H9 (cell line): Measurements from ENCODE around the gene SERTAD1. TPM values are rescaled to one million over a fixed set of nuclear protein-coding genes. Genes with fewer than 3 reads are reported as not detected.

ENCODE experiments used
- DNase-seq: peaks from one replicate; pipeline ENCODE4 v3.0.0-alpha.2; 2017
- H2AFZ ChIP-seq: one replicate; pipeline ENCODE4 v1.6.1; 2013; ENCODE audit warnings: mild to moderate bottlenecking, low read length, control low read depth, moderate library complexity
- H2AK5ac ChIP-seq: 2 replicates; pipeline ENCODE4 v1.6.1; 2013; ENCODE audit warnings: low read length, control low read depth, mixed read lengths; ENCODE audit not compliant: insufficient read length
- H2BK120ac ChIP-seq: one replicate; pipeline ENCODE4 v1.6.1; 2013; ENCODE audit warnings: low read depth, mild to moderate bottlenecking, low read length, control low read depth, inconsistent platforms; ENCODE audit not compliant: poor library complexity, severe bottlenecking
- H2BK12ac ChIP-seq: 2 replicates; pipeline ENCODE4 v1.6.1; 2013; ENCODE audit warnings: low read length, control low read depth, mixed read lengths, low read depth; ENCODE audit not compliant: insufficient read length
- H2BK15ac ChIP-seq: 2 replicates; pipeline ENCODE4 v1.6.1; 2013; ENCODE audit warnings: low read depth, low read length, control low read depth
- H2BK20ac ChIP-seq: one replicate; pipeline ENCODE4 v1.6.1; 2013; ENCODE audit warnings: low read depth, mild to moderate bottlenecking, low read length, control low read depth, inconsistent platforms; ENCODE audit not compliant: poor library complexity, severe bottlenecking
- H2BK5ac ChIP-seq: 2 replicates; pipeline ENCODE4 v1.6.1; 2013; ENCODE audit warnings: low read length, control low read depth, mixed read lengths; ENCODE audit not compliant: insufficient read length
- H3K14ac ChIP-seq: 2 replicates; pipeline ENCODE4 v1.6.1; 2013; ENCODE audit warnings: low read length, control low read depth; ENCODE audit not compliant: insufficient read depth
- H3K18ac ChIP-seq: 2 replicates; pipeline ENCODE4 v1.6.1; 2013; ENCODE audit warnings: low read depth, mild to moderate bottlenecking, mixed read lengths, low read length, control low read depth; ENCODE audit not compliant: insufficient read length
- H3K23ac ChIP-seq: 2 replicates; pipeline ENCODE4 v1.6.1; 2013; ENCODE audit warnings: low read length, control low read depth, mixed read lengths, low read depth; ENCODE audit not compliant: insufficient read length
- H3K23me2 ChIP-seq: 2 replicates; pipeline ENCODE4 v1.6.1; 2013; ENCODE audit warnings: low read depth, mild to moderate bottlenecking, mixed read lengths, low read length, control low read depth; ENCODE audit not compliant: insufficient read length, poor library complexity, severe bottlenecking
- H3K27ac ChIP-seq: 2 replicates; pipeline ENCODE4 v1.5.1; 2013; ENCODE audit warnings: low read length, control low read depth, mixed read lengths, low read depth; ENCODE audit not compliant: insufficient read length
- H3K27me3 ChIP-seq: 2 replicates; pipeline ENCODE4 v1.6.1; 2013; ENCODE audit warnings: low read length, control low read depth, inconsistent platforms; ENCODE audit not compliant: insufficient read depth
- H3K4ac ChIP-seq: 2 replicates; pipeline ENCODE4 v1.6.1; 2013; ENCODE audit warnings: low read depth, mild to moderate bottlenecking, control low read depth, inconsistent platforms, low read length, moderate library complexity
- H3K4me1 ChIP-seq: 2 replicates; pipeline ENCODE4 v1.6.1; 2013; ENCODE audit warnings: low read length, control low read depth, inconsistent platforms; ENCODE audit not compliant: insufficient read depth
- H3K4me2 ChIP-seq: 2 replicates; pipeline ENCODE4 v1.6.1; 2013; ENCODE audit warnings: low read length, control low read depth, mixed read lengths; ENCODE audit not compliant: insufficient read length, insufficient read depth
- H3K56ac ChIP-seq: 2 replicates; pipeline ENCODE4 v1.6.1; 2013; ENCODE audit warnings: low read depth, mild to moderate bottlenecking, mixed read lengths, low read length, control low read depth; ENCODE audit not compliant: insufficient read length
- H3K79me1 ChIP-seq: 2 replicates; pipeline ENCODE4 v1.6.1; 2013; ENCODE audit warnings: low read depth, mild to moderate bottlenecking, moderate library complexity, low read length, control low read depth, inconsistent platforms; ENCODE audit not compliant: insufficient read depth, poor library complexity, severe bottlenecking
- H3K79me2 ChIP-seq: 2 replicates; pipeline ENCODE4 v1.6.1; 2013; ENCODE audit warnings: low read length, control low read depth, inconsistent platforms; ENCODE audit not compliant: insufficient read depth
- H3K9ac ChIP-seq: 2 replicates; pipeline ENCODE4 v1.6.1; 2013; ENCODE audit warnings: low read length, control low read depth, mixed read lengths; ENCODE audit not compliant: insufficient read length; ENCODE audit errors: extremely low read depth
- H3K9me3 ChIP-seq: one replicate; pipeline ENCODE4 v1.6.1; 2013; ENCODE audit warnings: low read depth, low read length, inconsistent platforms; ENCODE audit not compliant: control insufficient read depth
- H3T11ph ChIP-seq: one replicate; pipeline ENCODE4 v1.6.1; 2013; ENCODE audit warnings: mild to moderate bottlenecking, low read length, control low read depth, inconsistent platforms
- H4K20me1 ChIP-seq: one replicate; pipeline ENCODE4 v1.6.1; 2013; ENCODE audit not compliant: control insufficient read depth, insufficient read length, insufficient read depth
- H4K5ac ChIP-seq: 2 replicates; pipeline ENCODE4 v1.6.1; 2013; ENCODE audit warnings: low read depth, mild to moderate bottlenecking, mixed read lengths, low read length, control low read depth; ENCODE audit not compliant: insufficient read length
- H4K8ac ChIP-seq: replicated peaks from 2 replicates; pipeline ENCODE4 v1.6.1; 2013; ENCODE audit warnings: low read length, control low read depth, mixed read lengths, low read depth; ENCODE audit not compliant: insufficient read length
- H4K91ac ChIP-seq: 2 replicates; pipeline ENCODE4 v1.6.1; 2013; ENCODE audit warnings: low read depth, mild to moderate bottlenecking, moderate library complexity, mixed read lengths, low read length, control low read depth; ENCODE audit not compliant: insufficient read length
- H3K27ac Mint-ChIP-seq, 3 experiments: 2 replicates in 2 of 3; 3 replicates in 1 of 3; pipeline ENCODE4 v1.8.0; 2020 to 2021; ENCODE audit warnings: mixed read lengths in 3 of 3, mild to moderate bottlenecking in 1 of 3, moderate library complexity in 1 of 3
- H3K27me3 Mint-ChIP-seq: 2 replicates; pipeline ENCODE4 v1.8.0; 2021; ENCODE audit warnings: low read depth, mild to moderate bottlenecking, moderate library complexity, mixed read lengths
- H3K36me3 Mint-ChIP-seq, 3 experiments: 2 replicates in 2 of 3; 3 replicates in 1 of 3; pipeline ENCODE4 v1.8.0; 2020 to 2021; ENCODE audit warnings: low read depth in 3 of 3, mixed read lengths in 3 of 3; ENCODE audit not compliant: insufficient read depth in 1 of 3
- H3K4me1 Mint-ChIP-seq, 2 experiments: 2 replicates each; pipeline ENCODE4 v1.8.0; 2020; ENCODE audit warnings: mixed read lengths in 2 of 2
- H3K4me3 Mint-ChIP-seq, 2 experiments: 2 replicates in 1 of 2; 3 replicates in 1 of 2; pipeline ENCODE4 v1.8.0; 2020 to 2021; ENCODE audit warnings: mild to moderate bottlenecking in 2 of 2, mixed read lengths in 2 of 2, moderate library complexity in 1 of 2
- H3K9me3 Mint-ChIP-seq, 2 experiments: 2 replicates in 1 of 2; 3 replicates in 1 of 2; pipeline ENCODE4 v1.8.0; 2020; ENCODE audit warnings: mild to moderate bottlenecking in 2 of 2, mixed read lengths in 2 of 2, moderate library complexity in 1 of 2
- CTCF ChIP-seq: fragments of 200-600 bp; sonication (generic); conservative IDR thresholded peaks from 3 replicates; pipeline ENCODE4 v1.8.0; 2021; ENCODE audit warnings: antibody characterized with exemption, mild to moderate bottlenecking
- WGBS: extraction: QIAGEN DNeasy Blood & Tissue Kit; methylation state at CpG from one replicate; pipeline ENCODE4 v1.1.7; 2013; ENCODE audit warnings: missing lambda C conversion rate, low lambda C conversion rate, mixed read lengths; ENCODE audit not compliant: insufficient read length; ENCODE audit errors: extremely low coverage; 5-methylcytosine and 5-hydroxymethylcytosine counted together
- total RNA-seq: library from RNA; stranded (reverse); gene quantifications from 2 replicates; pipeline ENCODE4 v1.2.1, GENCODE V29; 2021

Gene SERTAD1
- total RNA-seq, 1 experiment from 2014 or later: 7.9 TPM

GRCh38 chr19:40422748-40423566 is 2.8 kb downstream of the SERTAD1 start:
- no peak overlapping the region for H3K9ac ChIP-seq
- no peak overlapping the region for H3K14ac ChIP-seq
- no peak overlapping the region for H2BK15ac ChIP-seq
- H2BK5ac ChIP-seq: no peak overlapping the region
- Mint-ChIP-seq H3K4me1 (peaks cover 19% of the 10 kb centered on the region in 2 experiments), H3K9me3 (peaks cover 0 to 3% of the 10 kb centered on the region in 2 experiments; a peak in 1 of 5 replicates), H3K27me3 (peaks cover 2% of the 10 kb centered on the region), H3K36me3 (peaks cover 0 to 5% (median 4%) of the 10 kb centered on the region in 3 experiments; a peak in 3 of 7 replicates), H3K4me3 (no peak overlapping the region), H3K27ac (no peak overlapping the region)
- no peak overlapping the region for H3K27ac ChIP-seq
- no peak overlapping the region for H3K4me2 ChIP-seq
- no peak overlapping the region for H2BK120ac ChIP-seq
- H3K79me2 ChIP-seq: no peaks in the 10 kb centered on the region
- no peaks in the 10 kb centered on the region for H3K9me3 ChIP-seq
- no peak overlapping the region for H2BK12ac ChIP-seq
- H2AFZ ChIP-seq: no peak overlapping the region
- no CpG with 5 or more reads among the region's 31 CpGs for WGBS
- no peak overlapping the region for H3T11ph ChIP-seq
- no peaks in the 10 kb centered on the region for H3K27me3 ChIP-seq
- H4K8ac ChIP-seq: no peak overlapping the region
- H3K18ac ChIP-seq: no peak overlapping the region
- no peak overlapping the region for H3K4ac ChIP-seq
- H3K56ac ChIP-seq: no peak overlapping the region
- H2BK20ac ChIP-seq: no peak overlapping the region
- H3K4me1 ChIP-seq: no peaks in the 10 kb centered on the region; the same call in 1 of the 2 replicates
- DNase-seq: no peak
- no peak for TF ChIP-seq CTCF
- no peak overlapping the region for H2AK5ac ChIP-seq
- H4K91ac ChIP-seq: no peak overlapping the region
- H3K79me1 ChIP-seq: no peaks in the 10 kb centered on the region
- no peak overlapping the region for H3K23ac ChIP-seq
- H4K5ac ChIP-seq: no peak overlapping the region
- peaks cover 16% of the 10 kb centered on the region for H3K23me2 ChIP-seq
- H4K20me1 ChIP-seq: no peaks in the 10 kb centered on the region
